ENCODE measurements around the gene EFNB2.

- TF ChIP-seq CTCF (IDR thresholded peaks at IDR 0.05) (no peak), POLR2AphosphoS5 (IDR thresholded peaks at IDR 0.05) (no peak)
Measured at GRCh38 chr13:106487129-106487528, 48.3 kb downstream of the EFNB2 start.
